GM19035 (cell line): ENCODE data around the gene COL8A1.

ENCODE experiments used
- ATAC-seq: cut with Tn5 transposase; IDR thresholded peaks from one replicate; pipeline ENCODE4 v1.9.1; 2021; ENCODE audit not compliant: unreplicated experiment

COL8A1 gene

GRCh38 chr3:99669879-99670555, 31.6 kb downstream of the COL8A1 start:
- ATAC-seq: no peak

- ATAC-seq: no peak
Measured at GRCh38 chr3:99670556-99670950, 32.2 kb downstream of the COL8A1 start.

GRCh38 chr3:99674086-99674789, 35.8 kb downstream of the COL8A1 start:
- no peak for ATAC-seq

GRCh38 chr3:99678023-99678422, 39.6 kb downstream of the COL8A1 start:
- no peak for ATAC-seq

GRCh38 chr3:99678896-99679295, 40.5 kb downstream of the COL8A1 start:
- no peak for ATAC-seq

GRCh38 chr3:99681512-99681911, 43.1 kb downstream of the COL8A1 start:
- ATAC-seq: peak; percentile 69

GRCh38 chr3:99681976-99682375, 43.6 kb downstream of the COL8A1 start:
- ATAC-seq: no peak

GRCh38 chr3:99683465-99683864, 45.1 kb downstream of the COL8A1 start:
- no peak for ATAC-seq

GRCh38 chr3:99683876-99684275, 45.5 kb downstream of the COL8A1 start:
- ATAC-seq: no peak

- ATAC-seq: no peak
Measured at GRCh38 chr3:99684644-99685043, 46.2 kb downstream of the COL8A1 start.

- no peak for ATAC-seq
Measured at GRCh38 chr3:99686469-99686868, 48.1 kb downstream of the COL8A1 start.

GRCh38 chr3:99686955-99687612, 48.7 kb downstream of the COL8A1 start:
- peak; percentile 69 for ATAC-seq

GRCh38 chr3:99690761-99691369, 52.5 kb downstream of the COL8A1 start:
- no peak for ATAC-seq

GRCh38 chr3:99693636-99694035, 55.2 kb downstream of the COL8A1 start:
- no peak for ATAC-seq

GRCh38 chr3:99696497-99696896, 58.1 kb downstream of the COL8A1 start:
- ATAC-seq: no peak

GRCh38 chr3:99697250-99697649, 58.9 kb downstream of the COL8A1 start:
- no peak for ATAC-seq

- no peak for ATAC-seq
Measured at GRCh38 chr3:99698932-99699331, 60.5 kb downstream of the COL8A1 start.

- no peak for ATAC-seq
Measured at GRCh38 chr3:99699841-99700240, 61.4 kb downstream of the COL8A1 start.

GRCh38 chr3:99700631-99701268, 62.4 kb downstream of the COL8A1 start:
- no peak for ATAC-seq

GRCh38 chr3:99702953-99703943, 64.9 kb downstream of the COL8A1 start:
- no peak for ATAC-seq
